T-helper 1 cell treated with Interleukin-12 subunit alpha and Interleukin-12 subunit beta and Interleukin-4 antibody, amounts not matched to agents 30 ng/mL and 1 ng/mL, for 36 hours (primary cell): ENCODE results near the gene PURA. TPM values are rescaled to one million over a fixed set of nuclear protein-coding genes. Genes with fewer than 3 reads are reported as not detected.

Experiments used
- intact Hi-C: fragments of 100-400 bp; cut with micrococcal nuclease; formaldehyde crosslinking; loops from one replicate; pipeline ENCODE4 v1.15.1; 2024
- total RNA-seq: library from RNA; stranded (reverse); gene quantifications from 2 replicates; pipeline ENCODE4 v1.2.3, GENCODE V29; 2022

Gene PURA
- total RNA-seq, 1 donor from 2014 or later = 14.4 TPM

- intact Hi-C loops = loop anchor here (2.0 kb wide), 1 partner anchor 15 kb away; no protein-coding TSS in a partner anchor
These were observed 18.1 kb downstream of the PURA start for GRCh38 chr5:140131967-140132409.

- intact Hi-C loops = no loop called here
These were observed 19.7 kb downstream of the PURA start for GRCh38 chr5:140133514-140134167.

GRCh38 chr5:140134277-140134935, 20.5 kb downstream of the PURA start:
- intact Hi-C loops = no loop called here

GRCh38 chr5:140135127-140135526, 21.2 kb downstream of the PURA start:
- intact Hi-C loops = no loop called here

GRCh38 chr5:140136624-140137023, 22.7 kb downstream of the PURA start:
- intact Hi-C loops = no loop called here

- intact Hi-C loops = no loop called here
These were observed 26.5 kb downstream of the PURA start for GRCh38 chr5:140140435-140140834.

- intact Hi-C loops = no loop called here
These were observed 27.3 kb downstream of the PURA start for GRCh38 chr5:140141241-140141640.

- intact Hi-C loops = no loop called here
These were observed 28.3 kb downstream of the PURA start for GRCh38 chr5:140142246-140142645.

- intact Hi-C loops = no loop called here
These were observed 28.9 kb downstream of the PURA start for GRCh38 chr5:140142856-140143255.

- intact Hi-C loops = loop anchor here (1.0 kb wide), 4 partner anchors 14 to 70 kb away; no protein-coding TSS in a partner anchor
These were observed 29.8 kb downstream of the PURA start for GRCh38 chr5:140143521-140144258.

GRCh38 chr5:140145256-140145655, 31.3 kb downstream of the PURA start:
- intact Hi-C loops = no loop called here

GRCh38 chr5:140145818-140146522, 32.1 kb downstream of the PURA start:
- intact Hi-C loops = no loop called here

GRCh38 chr5:140146523-140146842, 32.6 kb downstream of the PURA start:
- intact Hi-C loops = no loop called here

- intact Hi-C loops = no loop called here
These were observed 33.6 kb downstream of the PURA start for GRCh38 chr5:140147460-140147859.

- intact Hi-C loops = no loop called here
These were observed 34.6 kb downstream of the PURA start for GRCh38 chr5:140148508-140148907.

- intact Hi-C loops = loop anchor here (10.0 kb wide), 1 partner anchor 285 kb away; no protein-coding TSS in a partner anchor
These were observed 36.3 kb downstream of the PURA start for GRCh38 chr5:140150201-140150600.

- intact Hi-C loops = loop anchor here (10.0 kb wide), 1 partner anchor 287 kb away; no protein-coding TSS in a partner anchor
These were observed 37.5 kb downstream of the PURA start for GRCh38 chr5:140151144-140152021.

- intact Hi-C loops = loop anchor here (10.0 kb wide), 1 partner anchor 288 kb away; no protein-coding TSS in a partner anchor
These were observed 38.4 kb downstream of the PURA start for GRCh38 chr5:140152022-140152999.

GRCh38 chr5:140153255-140153654, 39.3 kb downstream of the PURA start:
- intact Hi-C loops = loop anchor here (10.0 kb wide), 1 partner anchor 288 kb away; no protein-coding TSS in a partner anchor
